ENCODE measurements around the gene CTNNA3. TPM values are rescaled to one million over a fixed set of nuclear protein-coding genes. Genes with fewer than 3 reads are reported as not detected.

The CTNNA3 gene
- total and polyA plus RNA-seq, 7 donors = under 0.01 to 4.6 (median 2.4) TPM; not detected in 1

- Histone ChIP-seq H3K4me3 (no peak overlapping the region), H3K9me3 (peaks cover 0 to 4% (median 0%) of the 10 kb centered on the region in 4 donors), H3K27me3 (no peaks in the 10 kb centered on the region), H3K4me1 (no peaks in the 10 kb centered on the region), H3K36me3 (no peaks in the 10 kb centered on the region), H3K27ac (no peak overlapping the region)
- no peak for TF ChIP-seq POLR2AphosphoS5 (IDR thresholded peaks at IDR 0.05)
- TF ChIP-seq CTCF (IDR thresholded peaks at IDR 0.05) = no peak
- no peak for TF ChIP-seq POLR2A (IDR thresholded peaks at IDR 0.05)
- TF ChIP-seq EP300 (IDR thresholded peaks at IDR 0.05) = no peak
- intact Hi-C loops (cut with DNase I) = no loop called here
- WGBS, 2 donors = 74 to 87% methylated on average over 4 of the region's 4 CpGs
- DNase-seq = no peak
Observed at GRCh38 chr10:66244953-66245352, 1451.0 kb downstream of the CTNNA3 start.

- Histone ChIP-seq H3K4me1 (no peaks in the 10 kb centered on the region), H3K27me3 (no peaks in the 10 kb centered on the region), H3K9me3 (no peaks in the 10 kb centered on the region), H3K27ac (no peak overlapping the region), H3K4me3 (no peak overlapping the region), H3K36me3 (no peaks in the 10 kb centered on the region)
- DNase-seq = no peak
- intact Hi-C loops (cut with DNase I) = no loop called here
- 91 to 92% methylated on average over 1 of the region's 1 CpG for WGBS, 2 donors
- TF ChIP-seq CTCF (IDR thresholded peaks at IDR 0.05) (no peak), EP300 (IDR thresholded peaks at IDR 0.05) (no peak), POLR2AphosphoS5 (IDR thresholded peaks at IDR 0.05) (no peak), POLR2A (IDR thresholded peaks at IDR 0.05) (no peak)
Observed at GRCh38 chr10:66242885-66243284, 1453.1 kb downstream of the CTNNA3 start.

- Histone ChIP-seq H3K4me1 (no peaks in the 10 kb centered on the region), H3K27me3 (no peaks in the 10 kb centered on the region), H3K27ac (no peak overlapping the region), H3K36me3 (no peaks in the 10 kb centered on the region), H3K4me3 (no peak overlapping the region), H3K9me3 (no peaks in the 10 kb centered on the region)
- TF ChIP-seq POLR2A (IDR thresholded peaks at IDR 0.05) (no peak), EP300 (IDR thresholded peaks at IDR 0.05) (no peak), POLR2AphosphoS5 (IDR thresholded peaks at IDR 0.05) (no peak), CTCF (IDR thresholded peaks at IDR 0.05) (no peak)
- intact Hi-C loops (cut with DNase I) = no loop called here
- no peak for DNase-seq
Observed at GRCh38 chr10:66239062-66239461, 1456.9 kb downstream of the CTNNA3 start.

GRCh38 chr10:66238343-66238742, 1457.7 kb downstream of the CTNNA3 start:
- TF ChIP-seq CTCF (IDR thresholded peaks at IDR 0.05) = no peak
- no peak for TF ChIP-seq POLR2AphosphoS5 (IDR thresholded peaks at IDR 0.05)
- no peak for TF ChIP-seq POLR2A (IDR thresholded peaks at IDR 0.05)
- TF ChIP-seq EP300 (IDR thresholded peaks at IDR 0.05) = no peak
- Histone ChIP-seq H3K27me3 (no peaks in the 10 kb centered on the region), H3K4me3 (no peak overlapping the region), H3K27ac (no peak overlapping the region), H3K36me3 (no peaks in the 10 kb centered on the region), H3K9me3 (no peaks in the 10 kb centered on the region), H3K4me1 (no peaks in the 10 kb centered on the region)
- no peak for DNase-seq
- intact Hi-C loops (cut with DNase I) = no loop called here
- WGBS, 2 donors = 66 to 87% methylated on average over 2 of the region's 2 CpGs

GRCh38 chr10:66234872-66235271, 1461.1 kb downstream of the CTNNA3 start:
- no peak overlapping the region for H3K4me3 ChIP-seq
- intact Hi-C loops (cut with DNase I) = no loop called here
- H3K9me3 ChIP-seq = peaks cover 0 to 3% (median 0%) of the 10 kb centered on the region in 4 donors
- DNase-seq = no peak
- no peaks in the 10 kb centered on the region for H3K36me3 ChIP-seq
- no peak overlapping the region for H3K27ac ChIP-seq
- WGBS, 2 donors = 91 to 94% methylated on average over 4 of the region's 4 CpGs
- H3K4me1 ChIP-seq = no peaks in the 10 kb centered on the region
- no peak for TF ChIP-seq CTCF (IDR thresholded peaks at IDR 0.05)
- no peak for TF ChIP-seq POLR2AphosphoS5 (IDR thresholded peaks at IDR 0.05)
- no peak for TF ChIP-seq POLR2A (IDR thresholded peaks at IDR 0.05)
- no peak for TF ChIP-seq EP300 (IDR thresholded peaks at IDR 0.05)
- no peaks in the 10 kb centered on the region for H3K27me3 ChIP-seq
